Mesothelial cell of epicardium (in vitro differentiated cells): ENCODE results near the gene CCL15. TPM values are rescaled to one million over a fixed set of nuclear protein-coding genes. Genes with fewer than 3 reads are reported as not detected.

Experiments used
- DNase-seq, 2 experiments: peaks; one replicate each; pipeline ENCODE4 v3.0.0; 2021; ENCODE audit warnings: low spot score in 2 of 2; ENCODE audit not compliant: unreplicated experiment in 2 of 2
- H3K27ac Mint-ChIP-seq: 2 replicates; pipeline ENCODE4 v1.8.0; 2021; ENCODE audit warnings: mixed read lengths
- H3K27me3 Mint-ChIP-seq: 2 replicates; pipeline ENCODE4 v1.8.0; 2021; ENCODE audit warnings: low read depth, mixed read lengths
- H3K36me3 Mint-ChIP-seq: 2 replicates; pipeline ENCODE4 v1.8.0; 2021; ENCODE audit warnings: mixed read lengths
- H3K4me1 Mint-ChIP-seq: 2 replicates; pipeline ENCODE4 v1.8.0; 2021; ENCODE audit warnings: mixed read lengths
- H3K4me3 Mint-ChIP-seq: 2 replicates; pipeline ENCODE4 v1.8.0; 2021; ENCODE audit warnings: mild to moderate bottlenecking, moderate library complexity, mixed read lengths
- H3K9me3 Mint-ChIP-seq: 2 replicates; pipeline ENCODE4 v1.8.0; 2021; ENCODE audit warnings: mixed read lengths
- total RNA-seq: library from RNA; stranded (reverse); gene quantifications from 3 replicates; pipeline ENCODE4 v1.2.1, GENCODE V29; 2021
- TF ChIP-seq, protein P1 (sequence below): fragments of 200-600 bp; sonication (generic); IDR thresholded peaks from one replicate; pipeline ENCODE4 v1.5.0; 2021; ENCODE audit warnings: antibody characterized with exemption; ENCODE audit not compliant: unreplicated experiment

The CCL15 gene
- total RNA-seq, 1 donor from 2014 or later = not detected

DNA sequence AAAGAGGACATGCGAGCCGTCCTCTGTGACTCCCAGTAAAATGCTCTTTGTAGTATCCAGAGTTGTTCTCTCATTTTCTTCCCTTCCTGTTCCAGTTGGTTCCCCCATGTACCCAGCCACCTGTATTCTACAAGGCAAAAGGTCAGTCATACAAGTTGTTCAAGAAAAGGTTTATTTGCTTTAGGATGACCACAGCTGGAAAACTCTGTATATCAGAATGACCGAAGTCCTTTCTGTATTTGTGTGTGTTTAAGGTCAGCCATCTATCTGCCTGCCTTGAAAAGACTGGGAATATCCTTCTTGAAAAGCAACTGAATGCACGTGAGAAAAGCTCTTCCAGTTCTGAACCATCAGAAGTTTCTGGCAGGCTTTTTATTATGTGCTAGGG, 28.4 kb downstream of the CCL15 start:
- H3K4me3 Mint-ChIP-seq = no peak overlapping the region
- H3K27ac Mint-ChIP-seq = no peak overlapping the region
- H3K4me1 Mint-ChIP-seq = no peaks in the 10 kb centered on the region
- H3K27me3 Mint-ChIP-seq = peaks cover 16% of the 10 kb centered on the region
- H3K36me3 Mint-ChIP-seq = no peaks in the 10 kb centered on the region
- no peaks in the 10 kb centered on the region for H3K9me3 Mint-ChIP-seq
- no peak for DNase-seq
- TF ChIP-seq, protein P1, sequence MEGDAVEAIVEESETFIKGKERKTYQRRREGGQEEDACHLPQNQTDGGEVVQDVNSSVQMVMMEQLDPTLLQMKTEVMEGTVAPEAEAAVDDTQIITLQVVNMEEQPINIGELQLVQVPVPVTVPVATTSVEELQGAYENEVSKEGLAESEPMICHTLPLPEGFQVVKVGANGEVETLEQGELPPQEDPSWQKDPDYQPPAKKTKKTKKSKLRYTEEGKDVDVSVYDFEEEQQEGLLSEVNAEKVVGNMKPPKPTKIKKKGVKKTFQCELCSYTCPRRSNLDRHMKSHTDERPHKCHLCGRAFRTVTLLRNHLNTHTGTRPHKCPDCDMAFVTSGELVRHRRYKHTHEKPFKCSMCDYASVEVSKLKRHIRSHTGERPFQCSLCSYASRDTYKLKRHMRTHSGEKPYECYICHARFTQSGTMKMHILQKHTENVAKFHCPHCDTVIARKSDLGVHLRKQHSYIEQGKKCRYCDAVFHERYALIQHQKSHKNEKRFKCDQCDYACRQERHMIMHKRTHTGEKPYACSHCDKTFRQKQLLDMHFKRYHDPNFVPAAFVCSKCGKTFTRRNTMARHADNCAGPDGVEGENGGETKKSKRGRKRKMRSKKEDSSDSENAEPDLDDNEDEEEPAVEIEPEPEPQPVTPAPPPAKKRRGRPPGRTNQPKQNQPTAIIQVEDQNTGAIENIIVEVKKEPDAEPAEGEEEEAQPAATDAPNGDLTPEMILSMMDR = no peak

DNA sequence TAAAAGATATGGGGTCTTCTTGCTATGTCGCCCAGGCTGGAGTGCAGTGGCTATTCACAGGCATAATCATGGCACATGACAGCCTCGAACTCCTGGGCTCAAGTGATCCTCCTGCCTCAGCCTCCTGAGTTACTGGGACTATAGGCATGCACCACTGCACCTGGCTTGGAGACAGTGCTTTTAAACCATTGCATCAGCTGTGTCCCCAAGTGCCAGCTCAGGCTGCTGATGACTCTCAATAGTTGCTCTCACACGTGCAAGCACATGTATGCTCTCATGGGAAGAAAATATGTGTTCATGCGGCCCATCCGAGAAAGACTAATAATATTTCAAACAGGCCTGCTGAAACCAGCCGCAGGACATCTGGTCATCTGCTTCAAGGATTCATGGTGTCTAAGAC, 28.8 kb downstream of the CCL15 start:
- Mint-ChIP-seq H3K4me3 (no peak overlapping the region), H3K27me3 (peaks cover 13% of the 10 kb centered on the region), H3K27ac (no peak overlapping the region), H3K4me1 (no peaks in the 10 kb centered on the region), H3K9me3 (no peaks in the 10 kb centered on the region), H3K36me3 (no peaks in the 10 kb centered on the region)
- peak in 1 of 2 experiments; percentile 11 for DNase-seq
- TF ChIP-seq, protein P1 = no peak

DNA sequence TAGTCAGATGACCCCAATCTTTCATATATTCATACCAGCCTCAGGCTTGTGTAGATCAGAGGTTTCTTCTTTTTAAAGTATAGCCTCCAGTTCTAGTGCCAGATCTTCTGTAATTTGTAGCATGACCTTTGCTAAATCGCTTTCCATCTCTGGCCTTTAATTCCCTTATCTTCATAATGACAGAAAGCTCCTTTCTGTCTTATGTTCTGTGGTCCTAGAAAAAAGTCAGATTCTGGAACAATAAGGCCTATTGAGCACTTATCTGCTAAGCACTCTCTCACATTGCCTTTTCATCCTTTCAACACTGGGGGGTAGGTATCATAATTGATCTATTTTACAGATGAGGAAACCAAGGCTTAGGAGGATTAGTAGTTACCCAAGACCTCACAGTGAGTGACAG, 29.3 kb downstream of the CCL15 start:
- Mint-ChIP-seq H3K27ac (no peak overlapping the region), H3K9me3 (no peaks in the 10 kb centered on the region), H3K4me1 (no peaks in the 10 kb centered on the region), H3K4me3 (no peak overlapping the region), H3K36me3 (no peaks in the 10 kb centered on the region), H3K27me3 (peaks cover 11% of the 10 kb centered on the region)
- DNase-seq = no peak
- TF ChIP-seq, protein P1 = no peak

DNA sequence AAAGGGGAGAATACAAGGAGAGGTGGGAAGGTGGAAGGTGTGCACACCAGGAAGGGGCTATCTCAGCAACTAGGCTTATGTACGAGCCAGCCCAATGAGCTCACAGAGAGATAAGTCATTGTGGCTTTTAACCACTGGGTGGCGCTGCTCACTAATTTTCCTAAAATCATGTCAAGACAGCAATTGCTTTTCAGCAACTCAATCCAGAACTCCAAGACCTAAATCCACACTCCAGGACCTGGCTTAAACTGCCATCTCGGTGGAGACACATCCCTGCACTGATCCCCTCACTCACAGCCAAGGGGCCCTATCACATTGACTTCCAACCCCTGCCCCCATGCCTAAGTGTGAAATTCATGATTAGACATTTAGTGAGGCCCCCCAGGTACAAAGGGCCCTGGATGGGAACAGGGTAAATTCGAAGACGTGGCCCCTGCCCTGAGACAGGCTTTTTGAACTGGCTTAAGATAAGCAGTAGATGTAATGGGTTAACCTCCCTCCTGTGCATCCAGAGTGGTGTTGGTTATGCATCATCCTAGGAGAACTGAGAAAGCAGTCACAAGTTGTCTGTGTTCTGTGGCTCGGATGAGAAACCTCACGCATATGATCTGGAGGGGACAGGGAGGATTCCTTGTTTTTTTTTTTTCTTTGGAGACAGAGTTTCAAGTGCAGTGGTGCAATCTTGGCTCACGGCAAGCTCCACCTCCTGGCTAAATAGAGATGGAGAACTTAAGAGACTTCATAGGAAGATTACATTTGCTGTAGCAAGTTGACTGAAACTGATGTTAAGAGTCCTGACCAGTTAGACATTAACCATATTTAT, 31.6 kb downstream of the CCL15 start:
- Mint-ChIP-seq H3K27ac (no peak overlapping the region), H3K9me3 (no peaks in the 10 kb centered on the region), H3K4me3 (no peak overlapping the region), H3K4me1 (no peaks in the 10 kb centered on the region), H3K27me3 (peaks cover 11% of the 10 kb centered on the region), H3K36me3 (no peaks in the 10 kb centered on the region)
- peak; percentile 65 to 84 for DNase-seq
- TF ChIP-seq, protein P1 = peak; percentile 93

DNA sequence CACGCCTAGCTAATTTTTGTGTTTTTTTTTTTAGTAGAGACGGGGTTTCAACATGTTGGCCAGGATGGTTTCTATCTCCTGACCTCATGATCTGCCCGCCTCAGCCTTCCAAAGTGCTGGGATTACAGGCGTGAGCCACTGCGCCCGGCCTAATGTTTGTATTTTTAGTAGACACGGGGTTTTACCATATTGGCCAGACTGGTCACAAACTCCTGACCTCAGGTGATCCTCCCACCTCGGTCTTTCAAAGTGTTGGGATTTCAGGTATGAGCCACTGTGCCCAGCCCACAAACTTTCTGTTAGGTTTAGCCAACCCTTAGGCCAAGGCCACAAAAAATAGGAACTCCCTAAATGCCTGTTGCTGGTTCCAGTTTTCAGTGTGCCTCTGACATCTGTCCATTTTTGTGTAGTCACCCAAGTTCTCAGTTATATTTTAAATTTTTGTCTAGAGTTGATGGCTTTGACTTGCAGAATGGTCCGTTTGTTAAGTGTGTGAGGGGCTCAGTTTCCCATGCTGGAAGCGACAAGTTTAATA, 32.8 kb downstream of the CCL15 start:
- H3K4me1 Mint-ChIP-seq = no peaks in the 10 kb centered on the region
- H3K27me3 Mint-ChIP-seq = peaks cover 20% of the 10 kb centered on the region
- no peak overlapping the region for H3K4me3 Mint-ChIP-seq
- TF ChIP-seq, protein P1 = no peak
- H3K9me3 Mint-ChIP-seq = no peaks in the 10 kb centered on the region
- H3K36me3 Mint-ChIP-seq = no peaks in the 10 kb centered on the region
- DNase-seq = peak in 1 of 2 experiments; percentile 19
- H3K27ac Mint-ChIP-seq = no peak overlapping the region
